ENCODE results near the gene ERC1.

ERC1 gene

DNA sequence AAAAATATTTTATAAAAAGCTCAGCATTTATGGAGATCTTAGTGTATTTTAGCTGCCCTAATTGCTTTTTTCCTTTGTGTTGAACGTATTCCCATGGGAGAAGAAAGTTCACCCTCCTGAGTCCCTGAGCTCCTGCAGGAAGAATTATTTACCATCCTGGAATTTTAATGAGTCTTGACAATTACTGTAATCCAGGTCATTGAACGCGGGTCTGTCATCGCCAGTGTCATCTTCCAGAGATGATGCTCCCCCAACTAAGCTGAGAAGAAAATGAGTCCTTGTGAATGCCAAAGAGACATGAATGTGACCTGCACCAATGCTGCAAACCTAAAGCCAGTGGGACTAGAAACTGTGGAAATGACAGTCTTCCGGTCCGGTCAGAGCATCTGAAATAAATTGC lies 473.9 kb downstream of the ERC1 start:
- DNase-seq = no peak

DNA sequence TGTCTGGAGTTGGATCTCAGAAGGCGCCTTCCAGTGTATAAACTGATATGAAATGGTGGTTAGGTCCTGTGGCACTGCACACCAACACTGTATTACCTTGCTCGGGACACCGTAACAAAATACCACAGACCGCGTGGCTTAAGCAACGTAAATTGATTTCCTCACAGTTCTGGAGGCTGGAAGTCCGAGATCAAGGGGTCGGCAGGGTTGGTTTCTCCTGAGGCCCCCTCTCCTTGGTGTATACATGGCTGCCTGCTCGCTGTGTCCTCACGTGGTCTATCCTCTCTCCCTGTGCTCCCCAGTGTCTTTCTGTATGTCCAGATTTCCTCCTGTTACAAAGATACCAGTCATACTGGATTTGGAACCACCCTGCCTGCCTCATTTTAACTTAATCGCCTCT lies 475.0 kb downstream of the ERC1 start:
- DNase-seq = no peak

DNA sequence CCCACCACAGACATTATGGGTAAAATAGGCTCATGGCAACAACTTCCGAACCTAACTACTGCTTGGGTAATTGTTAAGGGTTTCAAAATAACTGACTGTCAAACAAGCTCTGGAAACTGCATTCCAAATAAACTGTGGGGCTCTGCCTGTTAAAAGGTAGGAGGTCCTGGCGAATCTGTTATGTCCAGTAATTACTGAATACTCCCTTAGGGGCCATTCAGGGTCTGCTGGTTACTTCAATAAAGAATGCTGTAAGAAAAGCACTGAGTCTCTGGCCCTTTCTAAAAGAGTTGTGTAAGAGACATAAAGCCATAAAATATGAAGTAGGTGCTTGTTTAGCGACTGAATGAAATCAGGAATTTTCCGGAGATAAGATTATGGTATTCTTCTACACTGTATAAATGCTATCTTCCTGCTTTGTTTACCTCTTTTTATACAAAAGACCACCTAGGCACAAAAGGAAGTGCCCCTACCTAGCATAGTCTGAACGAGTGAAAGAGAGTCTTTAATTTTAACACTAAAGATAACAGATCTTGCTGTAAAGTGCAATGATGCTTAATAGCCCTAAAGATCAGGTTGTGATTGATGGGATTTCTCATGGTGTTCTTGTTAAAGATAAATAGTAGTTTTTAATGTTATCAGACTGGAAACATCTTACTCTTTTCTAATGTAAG lies 475.6 kb downstream of the ERC1 start:
- no peak for DNase-seq

DNA sequence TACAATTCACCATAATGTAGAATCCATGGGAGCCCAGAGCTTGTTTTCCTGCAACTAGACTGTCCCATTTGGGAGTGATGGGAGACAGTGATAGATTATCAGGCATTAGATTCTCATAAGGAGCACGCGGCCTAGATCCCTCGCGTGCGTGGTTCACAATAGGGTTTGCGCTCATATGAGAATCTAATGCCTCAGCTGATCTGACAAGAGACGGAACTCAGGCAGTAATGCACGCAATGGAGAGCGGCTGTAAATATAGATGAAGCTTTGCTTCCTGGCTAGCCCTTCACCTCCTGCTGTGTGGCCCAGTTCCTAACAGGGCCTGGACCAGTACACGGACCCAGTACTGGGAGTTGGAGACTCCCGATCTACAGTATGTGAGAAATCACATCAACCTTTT lies 476.7 kb downstream of the ERC1 start:
- DNase-seq = no peak

DNA sequence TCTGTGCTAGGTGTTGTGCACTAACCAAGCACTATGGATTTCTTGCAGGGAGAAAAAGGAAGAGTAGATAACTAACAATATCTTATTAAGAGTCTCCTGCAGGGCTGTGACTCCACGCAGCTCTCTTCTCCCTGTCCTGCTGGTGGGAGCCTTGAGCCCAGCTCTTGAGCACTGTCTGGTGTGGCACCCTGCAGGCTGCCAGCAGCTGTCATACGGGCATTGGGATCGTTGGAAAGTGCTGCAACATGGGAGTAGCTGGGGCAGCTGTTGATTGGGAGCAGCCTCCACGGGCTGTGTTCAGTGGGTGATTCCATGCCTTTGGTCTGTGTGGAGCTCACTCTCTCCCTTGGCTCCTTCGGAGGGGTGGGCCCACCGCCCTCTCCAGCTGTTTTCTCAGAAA lies 478.0 kb downstream of the ERC1 start:
- DNase-seq = no peak

DNA sequence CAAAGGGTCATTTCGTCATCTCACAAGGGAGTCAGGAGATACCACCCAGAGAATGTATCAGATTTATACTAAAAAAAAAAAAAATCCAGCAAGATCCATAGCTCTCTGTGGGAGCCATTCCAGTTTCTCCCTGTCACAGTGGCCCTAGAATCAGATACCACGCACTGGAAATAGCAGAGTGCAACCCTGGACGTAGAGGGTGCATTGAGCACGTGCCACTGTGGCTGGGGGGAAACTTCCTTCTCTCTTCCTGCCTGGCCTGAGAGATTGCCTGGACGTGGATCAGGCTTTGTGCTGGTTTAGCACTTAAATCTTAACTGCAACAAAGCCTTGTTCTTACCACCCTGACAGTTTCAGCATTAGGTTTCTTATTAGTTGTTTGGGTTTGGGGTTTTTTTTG lies 479.0 kb downstream of the ERC1 start:
- no peak for DNase-seq

DNA sequence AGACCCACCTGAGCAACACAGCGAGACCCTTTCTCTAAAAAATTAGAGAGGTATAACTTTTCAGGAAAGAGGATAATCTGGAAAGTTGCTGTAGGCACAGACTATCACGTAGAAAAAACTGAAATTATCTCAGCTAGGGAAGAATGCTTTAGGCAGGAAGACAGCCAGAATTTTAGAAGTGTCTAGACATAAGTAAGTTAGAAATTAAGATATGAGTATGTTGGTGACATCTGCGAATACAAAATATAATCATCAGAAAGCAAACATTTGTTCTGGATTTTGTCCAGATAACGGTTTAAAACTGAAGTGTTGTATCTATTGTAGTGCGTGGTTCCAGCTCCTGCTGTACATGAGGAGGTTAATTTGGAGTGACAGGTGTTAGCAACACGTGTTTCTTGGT lies 480.2 kb downstream of the ERC1 start:
- DNase-seq = no peak

DNA sequence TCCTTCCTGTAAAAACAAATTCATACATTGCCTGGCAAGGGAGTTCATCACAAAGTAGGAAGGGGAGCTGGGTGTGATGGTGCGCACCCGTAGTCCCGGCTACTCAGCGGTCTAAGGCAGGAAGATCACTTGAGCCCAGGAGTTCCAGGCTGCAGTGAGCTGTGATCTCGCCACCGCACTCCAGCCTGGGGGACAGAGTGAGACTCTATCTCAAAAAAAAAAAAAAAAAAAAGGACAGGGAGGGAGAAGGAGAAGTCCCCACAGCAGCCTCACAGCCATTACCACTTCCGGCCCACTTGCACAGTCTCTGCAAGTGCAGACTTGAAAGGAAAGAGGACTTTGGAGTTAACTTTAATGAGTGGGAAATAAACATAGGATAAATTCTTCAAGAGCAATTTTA lies 482.4 kb downstream of the ERC1 start:
- DNase-seq = no peak

DNA sequence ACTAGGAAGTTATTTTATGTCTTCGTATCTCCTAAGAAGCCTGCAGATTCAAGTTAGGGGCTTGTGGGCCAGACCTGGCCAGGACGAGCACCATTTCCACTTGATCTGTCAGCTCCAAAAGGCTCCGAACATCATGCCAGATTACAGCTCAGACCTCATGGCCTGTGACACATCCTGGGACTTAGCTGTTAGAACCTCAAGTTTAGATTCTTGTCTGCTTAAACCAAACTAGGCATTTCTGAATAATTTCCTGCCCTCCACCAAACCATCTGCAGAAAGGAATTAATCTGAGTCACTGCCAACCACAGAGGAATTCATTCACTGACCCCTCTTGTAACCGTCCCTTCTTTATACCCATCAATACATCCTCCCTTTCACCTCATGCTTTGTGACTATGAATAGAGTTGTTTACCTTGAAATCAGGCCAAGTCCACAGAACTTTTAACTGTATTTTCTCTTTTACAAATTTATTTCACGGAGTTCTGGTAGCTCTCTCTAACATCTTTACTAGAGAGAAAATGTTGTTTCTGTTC lies 483.1 kb downstream of the ERC1 start:
- no peak for DNase-seq

DNA sequence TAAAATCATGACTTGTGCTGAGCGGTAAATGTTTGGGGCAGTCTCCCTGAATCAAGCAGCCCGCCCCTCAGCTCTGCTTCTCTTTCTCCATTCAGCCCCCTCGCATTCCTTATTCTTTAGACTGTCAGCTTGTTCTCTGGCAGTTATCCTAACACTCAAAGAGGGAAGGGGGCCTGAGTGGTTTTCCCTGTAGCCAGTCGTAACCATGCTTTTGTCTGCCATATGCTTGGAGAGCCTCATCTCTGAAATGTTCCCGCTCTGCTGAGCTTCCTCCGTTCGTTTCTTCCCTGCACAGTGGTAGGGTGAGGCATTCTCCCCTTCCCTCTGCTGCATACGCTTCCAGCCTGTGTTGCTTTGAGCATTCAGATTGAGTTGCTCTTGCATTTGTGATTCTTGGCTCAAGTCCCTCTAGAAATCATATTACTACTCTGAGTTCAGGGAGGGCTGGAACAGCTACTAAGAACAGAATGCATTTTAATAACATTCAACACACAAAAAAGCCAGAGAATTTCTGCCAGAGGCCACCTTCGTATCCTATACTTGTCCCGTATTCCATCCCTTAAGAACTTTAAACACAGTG lies 483.6 kb downstream of the ERC1 start:
- DNase-seq = peak; percentile 72

DNA sequence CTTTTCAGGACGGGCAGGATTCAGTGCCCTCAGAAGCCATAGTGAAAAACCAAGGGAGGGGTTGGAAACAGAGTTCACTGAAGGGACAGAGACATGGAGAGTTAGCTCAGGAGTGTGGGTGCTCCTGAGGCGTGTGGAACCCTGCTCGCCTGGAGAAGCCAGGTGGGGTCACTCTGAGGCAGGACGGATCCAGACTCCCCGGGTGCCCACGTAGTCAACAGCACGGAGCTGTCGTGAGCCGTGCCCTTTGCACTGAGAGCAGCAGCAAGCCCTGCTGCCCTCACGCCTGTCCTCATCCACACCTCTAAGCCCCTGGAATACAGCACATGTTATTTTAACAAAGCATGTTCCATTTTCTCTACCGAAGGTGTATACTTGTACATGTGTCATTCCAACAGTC lies 488.6 kb downstream of the ERC1 start:
- DNase-seq = no peak

DNA sequence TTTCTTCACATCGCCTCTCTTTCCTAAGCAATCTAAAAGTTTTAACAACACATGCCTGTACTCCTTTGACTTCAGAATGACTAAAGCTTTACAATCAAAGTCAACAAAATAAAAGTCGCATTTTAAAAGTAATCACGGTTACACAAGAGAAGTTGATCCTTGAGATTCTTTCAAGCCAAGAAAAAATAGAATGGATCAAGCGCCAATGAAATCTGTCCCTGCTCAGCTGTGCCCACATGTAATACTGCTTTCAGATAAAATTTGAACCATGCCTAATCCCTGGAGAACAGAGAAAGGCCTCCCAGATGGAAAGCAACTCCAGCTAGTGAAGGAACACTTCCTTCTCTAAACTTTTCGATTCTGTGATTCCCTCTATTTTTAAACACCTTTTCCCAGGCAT lies 490.3 kb downstream of the ERC1 start:
- DNase-seq = no peak

DNA sequence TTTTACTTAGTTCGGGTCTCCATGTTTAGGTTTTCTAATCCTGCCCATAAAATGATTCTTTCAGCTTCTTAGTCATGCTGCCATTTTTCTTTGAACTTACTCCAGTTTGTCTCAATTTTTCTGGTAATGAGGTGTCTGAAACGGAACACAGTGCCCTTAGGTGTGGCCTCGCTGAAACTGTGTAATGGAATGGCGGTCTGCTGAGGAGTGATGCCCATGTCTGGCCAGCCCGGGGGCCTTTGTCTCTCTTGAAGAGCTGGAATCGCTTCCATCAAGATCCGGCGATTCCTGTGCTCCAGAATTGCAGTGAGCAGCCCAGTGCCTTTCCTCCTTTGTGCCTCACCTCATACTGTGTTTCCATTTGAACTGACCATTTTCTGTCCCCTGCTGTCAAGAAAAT lies 490.9 kb downstream of the ERC1 start:
- DNase-seq = no peak

DNA sequence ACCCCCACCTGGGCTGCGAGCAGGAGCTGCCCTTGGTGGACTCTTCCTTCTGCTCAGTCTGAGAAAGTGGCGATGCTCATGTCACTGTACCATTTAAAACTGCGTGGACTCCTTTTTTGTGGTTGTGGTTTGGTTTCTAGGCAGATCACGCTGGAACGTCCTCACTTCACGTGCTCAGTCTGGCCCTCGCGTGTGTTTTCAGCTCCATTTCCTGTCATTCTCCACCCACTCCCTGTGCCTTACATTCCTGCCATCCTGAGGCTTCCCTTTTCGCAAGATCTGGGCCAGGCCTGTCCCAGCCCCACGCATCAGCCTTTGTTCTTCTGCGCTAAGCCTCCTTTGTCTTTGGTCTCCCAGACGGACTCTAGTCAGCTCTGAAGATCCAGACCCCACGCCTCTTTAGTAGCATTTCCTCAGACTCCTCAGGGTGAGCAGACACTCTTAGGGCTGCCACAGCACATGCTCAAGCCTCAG lies 497.9 kb downstream of the ERC1 start:
- no peak for DNase-seq

DNA sequence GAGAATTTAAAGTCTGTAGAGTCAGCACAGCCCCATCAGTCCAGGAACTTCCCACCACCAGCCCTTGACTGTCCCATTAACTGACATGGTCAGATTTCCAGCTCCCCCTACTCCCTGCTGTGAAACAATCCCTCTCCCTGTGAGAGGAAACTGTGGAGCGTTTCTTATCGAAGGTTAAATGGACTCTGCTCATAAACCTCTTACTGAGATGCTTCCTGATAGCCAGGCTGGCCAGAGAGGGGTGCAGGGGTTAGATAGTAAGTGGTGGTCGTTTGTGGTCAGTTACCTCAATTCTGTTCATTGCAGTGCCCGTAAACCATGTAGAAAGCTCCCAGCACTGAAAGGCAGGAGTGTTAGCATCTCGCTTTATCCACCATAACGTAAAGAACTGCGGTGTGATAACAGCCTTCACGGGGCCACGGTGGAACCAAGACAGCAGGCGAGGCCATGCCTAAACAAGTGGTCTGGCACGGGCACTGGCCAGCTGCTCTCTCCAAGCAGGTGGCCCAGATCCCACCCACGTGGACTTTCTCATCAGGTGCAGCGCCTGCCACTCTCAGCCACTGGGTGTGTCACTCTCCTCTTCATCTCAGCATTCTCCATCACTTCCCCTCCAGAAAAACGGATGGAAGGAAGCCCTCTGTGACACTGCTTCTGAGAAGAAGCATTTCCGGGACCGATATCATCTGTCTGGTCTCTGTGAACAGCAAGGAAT lies 501.1 kb downstream of the ERC1 start:
- no peak for DNase-seq

DNA sequence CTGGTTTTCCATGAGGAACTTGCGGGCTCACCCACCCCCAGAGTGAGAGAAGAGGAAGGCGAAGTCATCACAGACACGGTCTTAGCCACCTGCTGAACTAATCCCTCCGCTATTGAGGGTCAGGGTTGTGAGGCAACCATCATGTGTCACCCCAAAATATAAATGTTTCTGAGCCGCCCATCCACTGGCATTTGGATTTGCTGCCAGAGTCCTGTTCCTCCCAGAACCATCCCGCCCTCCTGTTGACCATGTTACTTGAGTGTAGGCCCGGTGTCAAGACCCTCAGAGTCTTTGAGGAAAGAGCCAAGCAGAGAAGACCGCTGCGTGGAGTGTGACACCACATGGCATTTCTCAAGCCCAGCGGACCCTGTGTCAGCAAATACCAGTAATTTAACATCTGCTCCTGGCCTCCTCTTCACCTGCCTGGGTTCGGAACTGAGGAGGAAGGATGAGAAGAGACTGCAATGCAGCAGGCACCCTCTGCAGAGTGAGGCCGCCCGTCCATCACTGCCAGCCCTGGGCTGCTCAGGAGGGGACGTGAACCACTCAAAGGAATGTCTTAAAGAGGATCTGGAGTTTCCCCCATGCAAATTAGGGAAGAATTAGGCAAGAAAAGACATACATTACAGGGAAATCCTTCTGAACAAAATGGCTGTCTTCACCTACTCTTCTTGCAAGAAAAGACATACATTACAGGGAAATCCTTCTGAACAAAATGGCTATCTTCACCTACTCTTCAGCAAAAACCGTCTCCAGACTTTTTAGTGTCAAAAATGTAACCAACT lies 502.9 kb downstream of the ERC1 start:
- no peak for DNase-seq

DNA sequence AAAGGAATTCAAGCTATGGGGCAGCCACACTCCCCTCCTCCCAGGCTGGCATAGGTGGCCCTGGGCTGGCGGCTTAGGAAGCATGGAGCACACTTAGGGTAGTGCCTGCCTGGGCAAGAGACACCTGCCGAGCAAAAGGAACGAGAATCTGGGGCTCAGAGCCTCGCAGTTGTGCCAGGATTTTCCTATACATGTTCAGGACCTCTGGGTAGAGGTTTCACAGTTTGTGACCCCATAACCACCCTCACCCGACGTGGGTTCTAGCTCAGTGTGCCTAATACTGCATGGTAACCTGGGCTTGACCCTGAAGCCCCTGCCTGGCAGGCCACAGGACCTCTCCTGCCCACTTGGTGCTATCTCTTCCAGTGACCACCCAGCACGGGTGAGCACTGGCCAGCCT lies 503.8 kb downstream of the ERC1 start:
- no peak for DNase-seq

DNA sequence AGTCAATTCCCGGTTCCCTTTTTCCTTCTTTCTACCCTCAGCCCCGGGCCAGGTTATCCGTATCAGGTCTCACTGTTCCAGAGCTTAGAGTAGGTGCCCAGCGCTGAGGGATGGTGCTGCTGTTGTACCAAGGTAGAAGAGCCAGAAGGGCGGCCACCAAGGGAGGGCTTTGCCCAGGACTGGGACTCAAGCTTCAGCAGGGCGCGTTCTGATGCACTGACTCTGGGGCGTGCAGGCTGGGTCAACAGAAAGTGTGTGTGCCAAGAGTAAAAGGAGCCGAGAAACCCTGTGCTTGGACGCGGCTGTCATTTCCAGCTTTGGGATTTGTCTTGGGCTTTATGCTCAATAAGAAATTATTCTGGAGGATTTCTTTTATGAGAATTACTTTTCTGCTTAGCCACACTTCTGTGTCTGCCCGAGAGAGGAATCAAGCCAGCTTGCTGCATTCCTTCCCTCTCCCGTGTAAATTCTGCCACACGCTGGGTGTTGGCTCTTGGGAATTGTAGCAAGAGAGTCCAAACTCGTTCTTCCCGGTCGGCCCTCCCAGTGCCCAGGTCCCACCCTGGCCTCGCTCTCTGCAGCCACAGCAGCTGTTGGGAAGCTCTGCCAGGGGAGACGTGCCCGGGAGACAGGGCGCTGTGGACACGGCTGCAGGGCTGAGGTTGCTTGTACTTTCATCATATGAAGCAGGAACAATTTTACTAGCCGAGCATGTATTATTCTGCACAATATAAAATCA lies 505.3 kb downstream of the ERC1 start:
- DNase-seq = no peak

DNA sequence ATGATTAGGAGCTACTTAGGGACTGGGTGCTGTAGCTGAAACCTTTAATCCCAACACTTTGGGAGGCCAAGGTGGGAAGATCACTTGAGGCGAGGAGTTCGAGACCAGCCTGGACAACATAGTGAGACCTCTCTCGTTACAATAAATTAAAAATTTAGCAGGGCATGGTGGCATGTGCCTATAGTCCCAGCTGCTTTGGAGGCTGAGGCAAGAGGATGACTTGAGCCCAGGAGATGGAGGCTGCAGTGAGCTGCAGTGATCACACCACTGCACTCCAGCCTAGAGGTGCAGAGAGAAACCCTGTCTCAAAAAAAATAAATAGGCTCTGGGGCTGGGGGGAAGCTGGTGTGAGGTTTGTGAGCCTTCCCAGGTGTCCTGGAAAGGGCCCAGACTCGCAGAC lies 506.1 kb downstream of the ERC1 start:
- no peak for DNase-seq

DNA sequence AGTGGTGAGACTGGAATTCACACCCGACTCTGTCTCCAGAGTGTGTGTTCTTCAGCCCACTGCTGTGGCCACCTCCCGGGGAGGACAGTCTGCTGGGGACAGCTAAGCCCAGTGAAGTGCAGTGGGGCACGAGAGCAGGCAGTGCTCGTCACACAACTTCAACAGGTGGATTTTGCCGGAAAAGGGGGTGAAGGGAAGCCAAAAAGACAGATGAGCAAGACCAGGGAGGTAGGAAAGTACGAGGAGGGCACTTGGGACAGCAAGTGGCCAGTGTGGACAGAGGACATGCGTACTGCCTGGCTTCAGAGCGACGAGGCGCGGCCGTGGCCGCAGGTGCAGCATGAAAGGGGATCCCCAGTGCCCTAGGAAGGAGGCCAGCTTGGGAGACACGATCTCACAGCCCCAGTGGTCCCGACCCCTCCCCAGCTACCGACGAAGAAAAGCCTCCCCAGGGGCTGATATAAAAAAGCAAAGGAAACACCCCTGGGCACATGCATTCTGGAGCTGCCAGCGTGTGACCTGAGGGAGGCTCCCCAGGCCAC lies 507.2 kb downstream of the ERC1 start:
- no peak for DNase-seq

DNA sequence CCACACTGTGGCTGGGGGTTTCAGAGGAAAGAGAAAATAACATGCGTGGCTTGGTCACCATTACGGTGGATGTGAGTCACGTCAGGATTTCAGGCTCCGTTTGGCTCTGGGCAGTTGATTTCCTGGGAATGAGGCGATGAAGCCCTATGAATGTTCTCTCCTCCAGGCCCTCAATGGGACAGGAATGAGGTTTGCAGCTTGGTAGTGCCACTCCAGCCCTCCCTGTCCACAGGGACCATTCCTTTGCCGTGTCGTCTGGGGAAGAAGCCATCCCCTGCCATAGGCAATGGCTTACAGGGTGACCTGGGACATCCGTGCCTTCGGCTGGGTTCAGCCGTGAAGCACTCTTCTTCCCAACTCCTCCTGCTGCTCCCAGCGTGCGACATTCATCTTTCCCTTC lies 508.3 kb downstream of the ERC1 start:
- DNase-seq = no peak

DNA sequence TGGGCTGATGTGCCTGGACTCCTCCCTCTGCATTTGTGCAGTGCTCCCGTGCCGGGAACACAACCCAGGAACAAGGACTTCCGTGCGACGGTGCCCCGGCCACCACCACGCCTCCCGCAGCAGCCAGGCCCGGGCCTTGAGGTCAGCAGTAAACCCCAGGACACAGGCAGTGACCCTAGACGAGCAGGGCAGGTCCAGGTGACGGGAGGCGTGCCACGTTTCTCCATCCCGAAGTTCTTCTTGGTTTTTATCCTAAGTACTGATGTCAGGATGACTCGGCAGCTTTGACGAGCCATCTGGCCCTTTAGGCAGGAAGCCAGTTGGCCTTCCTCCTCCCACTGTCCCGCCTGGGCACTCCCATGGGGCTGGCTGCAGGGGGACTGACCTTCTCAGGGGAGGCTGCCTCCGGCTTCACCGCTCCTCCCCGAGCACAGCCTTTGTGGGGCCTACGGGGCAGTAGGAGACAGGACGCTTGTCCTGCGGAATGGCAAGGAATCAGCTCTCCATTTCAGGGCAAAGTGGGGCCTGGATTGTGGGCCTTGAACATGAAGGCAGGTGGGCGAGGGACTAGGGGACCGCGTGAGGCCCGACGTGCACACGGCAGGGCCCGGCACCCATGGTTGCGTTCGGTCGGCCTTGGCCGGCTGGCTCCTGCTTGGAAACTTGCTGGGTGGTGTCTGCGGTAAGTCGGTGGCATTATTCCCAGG lies 509.2 kb downstream of the ERC1 start:
- no peak for DNase-seq

Measured in right forelimb (tissue), 1 donor.